WTC11 (cell line): ENCODE data around the gene TLE2.

Experiments used
- ATF3 ChIP-seq: sonication (generic); formaldehyde crosslinking; conservative IDR thresholded peaks from 2 replicates; pipeline ENCODE4 v1.8.1; 2022; ENCODE audit warnings: mild to moderate bottlenecking, missing genetic modification reagents
- FOXJ3 ChIP-seq: sonication (generic); formaldehyde crosslinking; IDR thresholded peaks from 2 replicates; pipeline ENCODE4 v1.9.0; 2021; ENCODE audit warnings: missing genetic modification reagents, mild to moderate bottlenecking, borderline replicate concordance
- JUN ChIP-seq: sonication (generic); formaldehyde crosslinking; IDR thresholded peaks from 2 replicates; pipeline ENCODE4 v1.8.0; 2023; ENCODE audit warnings: mild to moderate bottlenecking, missing genetic modification reagents
- MXD4 ChIP-seq: fragments of 250-450 bp; sonication (Bioruptor Pico); IDR thresholded peaks from 2 replicates; pipeline ENCODE4 v1.8.0; 2021; ENCODE audit warnings: mild to moderate bottlenecking, moderate library complexity, borderline replicate concordance
- NFYB ChIP-seq: sonication (generic); formaldehyde crosslinking; conservative IDR thresholded peaks from 2 replicates; pipeline ENCODE4 v1.8.0; 2022; ENCODE audit warnings: low read depth, missing genetic modification reagents
- NR2C2 ChIP-seq: sonication (generic); formaldehyde crosslinking; IDR thresholded peaks from 2 replicates; pipeline ENCODE4 v1.8.0; 2022; ENCODE audit warnings: mild to moderate bottlenecking, missing genetic modification reagents
- SP1 ChIP-seq: sonication (generic); formaldehyde crosslinking; conservative IDR thresholded peaks from 2 replicates; pipeline ENCODE4 v1.8.1; 2022; ENCODE audit warnings: missing genetic modification reagents
- ZBTB21 ChIP-seq: sonication (generic); formaldehyde crosslinking; IDR thresholded peaks from 2 replicates; pipeline ENCODE4 v1.8.1; 2023; ENCODE audit warnings: mild to moderate bottlenecking, missing genetic modification reagents, borderline replicate concordance
- ZNF138 ChIP-seq: sonication (generic); formaldehyde crosslinking; conservative IDR thresholded peaks from 2 replicates; pipeline ENCODE4 v1.8.1; 2022; ENCODE audit warnings: mild to moderate bottlenecking, moderate library complexity, missing genetic modification reagents
- ZNF232 ChIP-seq: sonication (generic); formaldehyde crosslinking; IDR thresholded peaks from 2 replicates; pipeline ENCODE4 v1.8.0; 2022; ENCODE audit warnings: mild to moderate bottlenecking, missing genetic modification reagents
- TF ChIP-seq, protein P1 (sequence below): fragments of 200-600 bp; IDR thresholded peaks from 2 replicates; pipeline ENCODE4 v1.8.0; 2022; ENCODE audit warnings: antibody characterized with exemption
- TF ChIP-seq, protein P2 (sequence below): sonication (generic); formaldehyde crosslinking; IDR thresholded peaks from 2 replicates; pipeline ENCODE4 v1.8.0; 2022; ENCODE audit warnings: mild to moderate bottlenecking, missing genetic modification reagents
- TF ChIP-seq, protein P3 (sequence below): sonication (generic); formaldehyde crosslinking; IDR thresholded peaks from 2 replicates; pipeline ENCODE4 v1.8.1; 2022; ENCODE audit warnings: low read depth, mild to moderate bottlenecking, moderate library complexity, missing genetic modification reagents, borderline replicate concordance

DNA sequence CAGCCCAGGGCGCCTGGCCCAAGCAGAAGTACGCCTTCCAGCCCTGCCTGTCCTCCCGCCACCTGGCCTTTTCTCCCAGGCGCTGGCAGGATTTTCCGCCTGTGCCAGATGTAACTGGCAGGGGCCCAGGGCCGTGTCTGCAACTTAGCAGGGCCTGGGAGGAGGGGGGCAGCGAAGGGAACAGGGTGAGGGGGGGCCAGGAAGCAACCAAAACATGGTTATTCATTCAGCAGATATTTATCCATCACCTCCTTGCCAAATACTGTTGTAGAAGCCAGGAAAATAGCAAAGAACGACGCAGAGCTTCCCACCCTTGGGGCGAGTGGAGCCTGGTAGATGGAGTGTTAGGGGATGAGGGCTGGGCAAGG lies 46.1 kb downstream of the TLE2 start:
- TF ChIP-seq, protein P1, sequence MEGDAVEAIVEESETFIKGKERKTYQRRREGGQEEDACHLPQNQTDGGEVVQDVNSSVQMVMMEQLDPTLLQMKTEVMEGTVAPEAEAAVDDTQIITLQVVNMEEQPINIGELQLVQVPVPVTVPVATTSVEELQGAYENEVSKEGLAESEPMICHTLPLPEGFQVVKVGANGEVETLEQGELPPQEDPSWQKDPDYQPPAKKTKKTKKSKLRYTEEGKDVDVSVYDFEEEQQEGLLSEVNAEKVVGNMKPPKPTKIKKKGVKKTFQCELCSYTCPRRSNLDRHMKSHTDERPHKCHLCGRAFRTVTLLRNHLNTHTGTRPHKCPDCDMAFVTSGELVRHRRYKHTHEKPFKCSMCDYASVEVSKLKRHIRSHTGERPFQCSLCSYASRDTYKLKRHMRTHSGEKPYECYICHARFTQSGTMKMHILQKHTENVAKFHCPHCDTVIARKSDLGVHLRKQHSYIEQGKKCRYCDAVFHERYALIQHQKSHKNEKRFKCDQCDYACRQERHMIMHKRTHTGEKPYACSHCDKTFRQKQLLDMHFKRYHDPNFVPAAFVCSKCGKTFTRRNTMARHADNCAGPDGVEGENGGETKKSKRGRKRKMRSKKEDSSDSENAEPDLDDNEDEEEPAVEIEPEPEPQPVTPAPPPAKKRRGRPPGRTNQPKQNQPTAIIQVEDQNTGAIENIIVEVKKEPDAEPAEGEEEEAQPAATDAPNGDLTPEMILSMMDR: no peak
- TF ChIP-seq ZNF138: no peak
- TF ChIP-seq, protein P2, sequence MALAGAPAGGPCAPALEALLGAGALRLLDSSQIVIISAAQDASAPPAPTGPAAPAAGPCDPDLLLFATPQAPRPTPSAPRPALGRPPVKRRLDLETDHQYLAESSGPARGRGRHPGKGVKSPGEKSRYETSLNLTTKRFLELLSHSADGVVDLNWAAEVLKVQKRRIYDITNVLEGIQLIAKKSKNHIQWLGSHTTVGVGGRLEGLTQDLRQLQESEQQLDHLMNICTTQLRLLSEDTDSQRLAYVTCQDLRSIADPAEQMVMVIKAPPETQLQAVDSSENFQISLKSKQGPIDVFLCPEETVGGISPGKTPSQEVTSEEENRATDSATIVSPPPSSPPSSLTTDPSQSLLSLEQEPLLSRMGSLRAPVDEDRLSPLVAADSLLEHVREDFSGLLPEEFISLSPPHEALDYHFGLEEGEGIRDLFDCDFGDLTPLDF (CRISPR knock-in tag): no peak
- TF ChIP-seq MXD4 (CRISPR knock-in tag): no peak
- TF ChIP-seq JUN: no peak
- no peak for TF ChIP-seq SP1 (CRISPR knock-in tag)
- TF ChIP-seq, protein P3, sequence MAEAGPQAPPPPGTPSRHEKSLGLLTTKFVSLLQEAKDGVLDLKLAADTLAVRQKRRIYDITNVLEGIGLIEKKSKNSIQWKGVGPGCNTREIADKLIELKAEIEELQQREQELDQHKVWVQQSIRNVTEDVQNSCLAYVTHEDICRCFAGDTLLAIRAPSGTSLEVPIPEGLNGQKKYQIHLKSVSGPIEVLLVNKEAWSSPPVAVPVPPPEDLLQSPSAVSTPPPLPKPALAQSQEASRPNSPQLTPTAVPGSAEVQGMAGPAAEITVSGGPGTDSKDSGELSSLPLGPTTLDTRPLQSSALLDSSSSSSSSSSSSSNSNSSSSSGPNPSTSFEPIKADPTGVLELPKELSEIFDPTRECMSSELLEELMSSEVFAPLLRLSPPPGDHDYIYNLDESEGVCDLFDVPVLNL (CRISPR knock-in tag): no peak
- no peak for TF ChIP-seq NR2C2
- no peak for TF ChIP-seq NFYB (CRISPR knock-in tag)
- TF ChIP-seq ZBTB21: no peak
- no peak for TF ChIP-seq ATF3 (CRISPR knock-in tag)
- no peak for TF ChIP-seq ZNF232 (CRISPR knock-in tag)
- no peak for TF ChIP-seq FOXJ3
